Endothelial cell of umbilical vein (primary cell): ENCODE results near the gene CKMT1B. TPM values are rescaled to one million over a fixed set of nuclear protein-coding genes. Genes with fewer than 3 reads are reported as not detected.

ENCODE experiments used
- polyA plus RNA-seq, 4 experiments: library from polyadenylated mRNA; depleted of rRNA in 3 of 4; stranded (reverse) in 3 of 4; unstranded in 1 of 4; fragments of >200 nt; gene quantifications; 2 replicates each; pipeline versions ENCODE4 v1.2.1 to v1.2.3, GENCODE V29; 2011 to 2012; ENCODE audit warnings: missing spikeins in 1 of 4
- small RNA-seq: library from RNA; depleted of rRNA; stranded (forward); fragments of <200 nt; gene quantifications from one replicate; pipeline ENCODE3, GENCODE V24; 2012; ENCODE audit warnings: low replicate concordance, low read depth; ENCODE audit not compliant: insufficient read depth, insufficient read length
- total RNA-seq: library from RNA; stranded (reverse); gene quantifications from 2 replicates; pipeline ENCODE4 v1.2.3, GENCODE V29; 2021

Gene CKMT1B
- total and polyA plus RNA-seq, 2 donors (not counting 3 experiments of a cell fraction or from before 2014, with no cell fraction given), result not detected

Small RNA genes lying within 50 kb of the gene (small RNA-seq; reads per million reads assigned to genes)
- gene PDIA3P2 (not detected), gene RNU6-554P (not detected), gene RNU6-610P (not detected)

Other genes with a start within 250 kb of the CKMT1B start
- gene ZSCAN29, start 223.0 kb upstream of the CKMT1B start, total RNA-seq, result 15.7 and 16.6 TPM in 2 replicates
- gene ZSCAN29, start 223.0 kb upstream of the CKMT1B start, polyA plus RNA-seq, result 2.9 and 3.7 TPM in 2 replicates
- 19.4 and 19.8 TPM in 2 replicates for gene TUBGCP4, start 222.9 kb upstream of the CKMT1B start, total RNA-seq
- 5.1 and 6.5 TPM in 2 replicates for gene TUBGCP4, start 222.9 kb upstream of the CKMT1B start, polyA plus RNA-seq
- gene TP53BP1, start 100.9 kb upstream of the CKMT1B start, total RNA-seq, result 59.5 and 60.2 TPM in 2 replicates
- 27.2 and 28.1 TPM in 2 replicates for gene TP53BP1, start 100.9 kb upstream of the CKMT1B start, polyA plus RNA-seq
- 2.1 and 4.8 TPM in 2 replicates for gene MAP1A, start 76.4 kb upstream of the CKMT1B start, total RNA-seq
- gene MAP1A, start 76.4 kb upstream of the CKMT1B start, polyA plus RNA-seq, result 0.68 and 0.78 TPM in 2 replicates
- gene PPIP5K1, start 3.8 kb upstream of the CKMT1B start, total RNA-seq, result 35.3 and 43.4 TPM in 2 replicates
- 22.2 and 28.7 TPM in 2 replicates for gene PPIP5K1, start 3.8 kb upstream of the CKMT1B start, polyA plus RNA-seq
- gene STRC, start 24.8 kb downstream of the CKMT1B start, total RNA-seq, result 0.14 TPM in 1 of 2 replicates, not detected in the other
- 0.10 and 0.25 TPM in 2 replicates for gene STRC, start 24.8 kb downstream of the CKMT1B start, polyA plus RNA-seq
- gene CATSPER2, start 54.8 kb downstream of the CKMT1B start, total RNA-seq, result 3.8 and 6.1 TPM in 2 replicates
- 1.4 and 1.9 TPM in 2 replicates for gene CATSPER2, start 54.8 kb downstream of the CKMT1B start, polyA plus RNA-seq
- gene CKMT1A, start 99.8 kb downstream of the CKMT1B start, total RNA-seq, result not detected in 2 replicates
- gene CKMT1A, start 99.8 kb downstream of the CKMT1B start, polyA plus RNA-seq, result not detected in 2 replicates
- 757 and 857 TPM in 2 replicates for gene PDIA3, start 152.4 kb downstream of the CKMT1B start, total RNA-seq
- gene PDIA3, start 152.4 kb downstream of the CKMT1B start, polyA plus RNA-seq, result 115 and 140 TPM in 2 replicates
- 2.4 and 3.6 TPM in 2 replicates for gene ELL3, start 182.9 kb downstream of the CKMT1B start, total RNA-seq
- gene ELL3, start 182.9 kb downstream of the CKMT1B start, polyA plus RNA-seq, result 2.9 and 3.1 TPM in 2 replicates
- gene SERF2, start 198.3 kb downstream of the CKMT1B start, total RNA-seq, result 897 and 970 TPM in 2 replicates
- 1,481 and 1,573 TPM in 2 replicates for gene SERF2, start 198.3 kb downstream of the CKMT1B start, polyA plus RNA-seq
- 0.12 TPM in 1 of 2 replicates, not detected in the other for gene SERINC4, start 206.2 kb downstream of the CKMT1B start, total RNA-seq
- gene SERINC4, start 206.2 kb downstream of the CKMT1B start, polyA plus RNA-seq, result 0.05 TPM in 1 of 2 replicates, not detected in the other
- 17.8 and 19.7 TPM in 2 replicates for gene HYPK, start 206.6 kb downstream of the CKMT1B start, total RNA-seq
- 3.6 and 5.2 TPM in 2 replicates for gene HYPK, start 206.6 kb downstream of the CKMT1B start, polyA plus RNA-seq
- gene MFAP1, start 230.7 kb downstream of the CKMT1B start, total RNA-seq, result 29.3 and 30.5 TPM in 2 replicates
- gene MFAP1, start 230.7 kb downstream of the CKMT1B start, polyA plus RNA-seq, result 11.5 and 12.9 TPM in 2 replicates
- 22.1 and 25.2 TPM in 2 replicates for gene WDR76, start 233.0 kb downstream of the CKMT1B start, total RNA-seq
- gene WDR76, start 233.0 kb downstream of the CKMT1B start, polyA plus RNA-seq, result 3.1 and 3.3 TPM in 2 replicates